IMR-90 (cell line): Measurements from ENCODE around the gene STAT5B. TPM values are rescaled to one million over a fixed set of nuclear protein-coding genes. Genes with fewer than 3 reads are reported as not detected.
"Not testable (repeated sequence)": the region's sequence is repeated elsewhere in the genome, so short reads cannot be mapped to it uniquely, and the experiment has no call there.

Experiments
- ATAC-seq: fragments of 200-7000 bp; cut with Tn5 transposase; 2 replicates; pipeline ENCODE4 v1.9.1; 2020; ENCODE audit warnings: low read depth, mild to moderate bottlenecking, moderate library complexity
- BruUV-seq: library from RNA; stranded (reverse); fragments of 400-500 nt; replicated peaks from 2 replicates; lab custom pipeline; 2021; lab: Mats Ljungman, UMichigan
- CTCF ChIA-PET: fragments of 300-600 bp; formaldehyde crosslinking; extraction: SDS; loops from one replicate; lab custom pipeline; 2021; ENCODE audit warnings: antibody characterized with exemption; lab: Yijun Ruan, JAX
- POLR2A ChIA-PET: fragments of 300-600 bp; sonication (Branson Sonifier 250); formaldehyde crosslinking; loops from one replicate; lab custom pipeline; 2022; ENCODE audit warnings: antibody characterized with exemption; ENCODE audit not compliant: unreplicated experiment; lab: Charles Lee
- DNase-seq: peaks from one replicate; pipeline ENCODE4 v3.0.0; 2013
- H2AFZ ChIP-seq: replicated peaks from 2 replicates; pipeline ENCODE3; 2013; ENCODE audit warnings: low read length, mild to moderate bottlenecking; ENCODE audit not compliant: poor library complexity
- H2AK5ac ChIP-seq: 2 replicates; pipeline ENCODE4 v1.6.1; 2013; ENCODE audit warnings: low read depth, low read length, inconsistent platforms
- H2AK9ac ChIP-seq: replicated peaks from 2 replicates; pipeline ENCODE3; 2013; ENCODE audit warnings: mild to moderate bottlenecking, low read depth, low read length, moderate library complexity; ENCODE audit not compliant: poor library complexity
- H2BK120ac ChIP-seq: 2 replicates; pipeline ENCODE4 v1.6.1; 2013; ENCODE audit warnings: low read depth, low read length, inconsistent platforms
- H2BK15ac ChIP-seq: 3 replicates; pipeline ENCODE4 v1.6.1; 2013; ENCODE audit warnings: low read depth, low read length, inconsistent platforms
- H2BK20ac ChIP-seq: 2 replicates; pipeline ENCODE4 v1.6.1; 2013; ENCODE audit warnings: low read depth, mild to moderate bottlenecking, inconsistent platforms, low read length, moderate library complexity
- H2BK5ac ChIP-seq: 2 replicates; pipeline ENCODE4 v1.6.1; 2013; ENCODE audit warnings: mild to moderate bottlenecking, low read depth, low read length, inconsistent platforms; ENCODE audit not compliant: poor library complexity, severe bottlenecking
- H3K14ac ChIP-seq: replicated peaks from 2 replicates; pipeline ENCODE4 v1.6.1; 2013; ENCODE audit warnings: low read depth, low read length, inconsistent platforms
- H3K18ac ChIP-seq: 2 replicates; pipeline ENCODE4 v1.6.1; 2013; ENCODE audit warnings: low read depth, low read length, control low read depth
- H3K23ac ChIP-seq: 2 replicates; pipeline ENCODE4 v1.6.1; 2013; ENCODE audit warnings: low read depth, low read length, inconsistent platforms
- H3K27ac ChIP-seq: 2 replicates; pipeline ENCODE4 v1.5.1; 2013; ENCODE audit warnings: mild to moderate bottlenecking, control low read depth, low read length; ENCODE audit not compliant: insufficient read depth
- H3K27me3 ChIP-seq: 2 replicates; pipeline ENCODE4 v1.6.1; 2013; ENCODE audit warnings: low read length; ENCODE audit not compliant: control insufficient read depth, insufficient read depth
- H3K36me3 ChIP-seq: 2 replicates; pipeline ENCODE4 v1.6.1; 2013; ENCODE audit warnings: low read length, mixed read lengths; ENCODE audit not compliant: control insufficient read depth, insufficient read depth
- H3K4ac ChIP-seq: 2 replicates; pipeline ENCODE4 v1.6.1; 2013; ENCODE audit warnings: low read depth, low read length, inconsistent platforms
- H3K4me1 ChIP-seq: 2 replicates; pipeline ENCODE4 v1.6.1; 2013; ENCODE audit warnings: low read length, mixed read lengths; ENCODE audit not compliant: control insufficient read depth, insufficient read depth
- H3K4me2 ChIP-seq: 2 replicates; pipeline ENCODE4 v1.6.1; 2013; ENCODE audit warnings: low read depth, mild to moderate bottlenecking, control low read depth, low read length, moderate library complexity
- H3K4me3 ChIP-seq: 2 replicates; pipeline ENCODE4 v1.5.1; 2013; ENCODE audit warnings: low read depth, mild to moderate bottlenecking, control low read depth, low read length, moderate library complexity; ENCODE audit not compliant: insufficient read depth
- H3K56ac ChIP-seq: 2 replicates; pipeline ENCODE4 v1.6.1; 2013; ENCODE audit warnings: low read length, inconsistent platforms; ENCODE audit not compliant: insufficient read depth; ENCODE audit errors: extremely low read depth
- H3K79me1 ChIP-seq, 2 experiments: 2 replicates each; pipeline ENCODE4 v1.6.1; 2013; ENCODE audit warnings: low read length in 2 of 2, inconsistent platforms in 1 of 2, low read depth in 1 of 2
- H3K9ac ChIP-seq: 2 replicates; pipeline ENCODE4 v1.6.1; 2013; ENCODE audit warnings: low read depth, low read length, control low read depth
- H3K9me1 ChIP-seq: 2 replicates; pipeline ENCODE4 v1.6.1; 2013; ENCODE audit warnings: low read length, inconsistent platforms; ENCODE audit not compliant: insufficient read depth
- H3K9me3 ChIP-seq: 2 replicates; pipeline ENCODE4 v1.6.1; 2013; ENCODE audit warnings: low read length; ENCODE audit not compliant: control insufficient read depth, insufficient read depth
- H4K20me1 ChIP-seq: 2 replicates; pipeline ENCODE4 v1.6.1; 2013; ENCODE audit warnings: low read length, inconsistent platforms; ENCODE audit not compliant: insufficient read depth
- H4K5ac ChIP-seq: 2 replicates; pipeline ENCODE4 v1.6.1; 2013; ENCODE audit warnings: mild to moderate bottlenecking, low read depth, low read length, control low read depth
- H4K8ac ChIP-seq, 2 experiments: 2 replicates each; pipeline ENCODE4 v1.6.1; 2013; ENCODE audit warnings: low read depth in 2 of 2, low read length in 2 of 2, control low read depth in 1 of 2, inconsistent platforms in 1 of 2
- H4K91ac ChIP-seq: 2 replicates; pipeline ENCODE4 v1.6.1; 2013; ENCODE audit warnings: low read depth, low read length, inconsistent platforms; ENCODE audit not compliant: insufficient read depth
- MAZ ChIP-seq: IDR thresholded peaks from 2 replicates; pipeline ENCODE4 v1.6.1; 2012; ENCODE audit warnings: low read depth, mild to moderate bottlenecking, low read length, improper control_type of control experiment, moderate library complexity, borderline replicate concordance
- WGBS, 2 experiments: methylation state at CpG; one replicate each; pipeline versions ENCODE4 v1.1.5 to v1.1.7; 2013; ENCODE audit warnings: missing lambda C conversion rate in 2 of 2; ENCODE audit not compliant: insufficient read length in 1 of 2; ENCODE audit errors: extremely low coverage in 2 of 2; 5-methylcytosine and 5-hydroxymethylcytosine counted together
- dilution Hi-C: fragments of 300-500 bp; cut with HindIII; formaldehyde crosslinking; loops from one replicate; pipeline ENCODE4 v1.14.3; 2018; ENCODE audit warnings: low sequenced_read_pairs; ENCODE audit not compliant: unreplicated experiment
- in situ Hi-C: fragments of 300-500 bp; cut with MboI; formaldehyde crosslinking; loops from 3 replicates; pipeline ENCODE4 v1.14.3; 2019; ENCODE audit warnings: low sequenced_read_pairs, inconsistent platforms, mixed read lengths
- intact Hi-C: fragments of 100-400 bp; cut with micrococcal nuclease; formaldehyde crosslinking; loops from 2 replicates; pipeline ENCODE4 v1.10.0; 2022
- polyA plus RNA-seq, 3 experiments: library from polyadenylated mRNA; depleted of rRNA; stranded (reverse); fragments of >200 nt; gene quantifications; 2 replicates each; pipeline ENCODE4 v1.2.3, GENCODE V29; 2012; ENCODE audit warnings: low replicate concordance in 1 of 3
- total RNA-seq: library from RNA; depleted of rRNA; stranded (reverse); fragments of >200 nt; gene quantifications from 2 replicates; pipeline ENCODE4 v1.2.3, GENCODE V29; 2012

The STAT5B gene
- total and polyA plus RNA-seq, 2 of the 4 experiments (the other 2 are of a cell fraction): 24.4 to 29.6 TPM

DNA sequence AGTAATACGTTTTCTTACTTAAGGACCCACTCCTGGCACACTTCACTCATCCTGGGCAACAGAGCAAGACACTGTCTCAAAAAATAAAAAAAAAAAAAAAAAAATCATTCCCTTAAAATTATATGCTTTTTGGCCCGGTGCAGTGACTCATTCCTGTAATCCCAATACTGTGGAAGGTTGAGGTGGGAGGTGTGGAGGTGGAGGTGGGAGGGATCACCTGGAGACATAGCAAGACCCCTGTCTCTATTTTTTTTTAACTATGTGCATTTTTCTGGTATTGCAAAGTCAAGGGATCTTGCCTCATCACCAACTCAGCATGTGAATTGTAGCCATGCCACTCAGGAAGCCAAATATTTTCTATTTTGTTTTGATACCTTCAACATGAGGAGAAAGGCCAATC is 9.7 kb downstream of the STAT5B start (continued):
- no peak for TF ChIP-seq MAZ

DNA sequence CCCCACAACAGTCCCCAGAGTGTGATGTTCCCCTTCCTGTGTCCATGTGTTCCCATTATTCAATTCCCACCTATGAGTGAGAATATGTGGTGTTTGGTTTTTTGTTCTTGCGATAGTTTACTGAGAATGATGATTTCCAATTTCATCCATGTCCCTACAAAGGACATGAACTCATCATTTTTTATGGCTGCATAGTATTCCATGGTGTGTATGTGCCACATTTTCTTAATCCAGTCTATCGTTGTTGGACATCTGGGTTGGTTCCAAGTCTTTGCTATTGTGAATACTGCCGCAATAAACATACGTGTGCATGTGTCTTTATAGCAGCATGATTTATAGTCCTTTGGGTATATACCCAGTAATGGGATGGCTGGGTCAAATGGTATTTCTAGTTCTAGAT is 11.8 kb downstream of the STAT5B start:
- H2BK20ac ChIP-seq, H3K14ac ChIP-seq, H4K5ac ChIP-seq, H2BK5ac ChIP-seq, BruUV-seq, H2BK120ac ChIP-seq, H2AFZ ChIP-seq, POLR2A ChIA-PET, H2BK15ac ChIP-seq, H3K23ac ChIP-seq, H3K4me1 ChIP-seq, H4K8ac ChIP-seq, H3K27ac ChIP-seq, H3K9ac ChIP-seq, H2AK5ac ChIP-seq, H4K91ac ChIP-seq, ATAC-seq, H3K27me3 ChIP-seq, in situ Hi-C loops, dilution Hi-C loops, H3K4me3 ChIP-seq, DNase-seq, H3K9me3 ChIP-seq, CTCF ChIA-PET, H3K18ac ChIP-seq, H3K56ac ChIP-seq, H3K36me3 ChIP-seq, H3K4me2 ChIP-seq, intact Hi-C loops, H3K4ac ChIP-seq, H2AK9ac ChIP-seq: not testable (repeated sequence)
- H4K20me1 ChIP-seq: peaks cover 28% of the 10 kb centered on the region
- H3K79me1 ChIP-seq: peaks cover 17 to 61% of the 10 kb centered on the region in 2 experiments
- peaks cover 14% of the 10 kb centered on the region for H3K9me1 ChIP-seq
- WGBS, 2 experiments: no CpG with 5 or more reads among the region's 4 CpGs
